Fibroblast of the conjunctiva (primary cell): ENCODE measurements around the gene LRRC8D.
A peak's percentile ranks its signal among the peaks of the same experiment; 100 is the strongest.
"Not testable (repeated sequence)": the region's sequence is repeated elsewhere in the genome, so short reads cannot be mapped to it uniquely, and the experiment has no call there.

Source experiments
- DNase-seq: peaks from one replicate; pipeline ENCODE4 v3.0.0-alpha.2; 2010; ENCODE audit warnings: low read depth

The LRRC8D gene

GRCh38 chr1:89820422-89821321 is at the start of gene LRRC8D:
TSS of gene LRRC8D (plus strand) at chr1:89821032. CDS start at chr1:89933069, 112,037 bp downstream.
- DNase-seq, result peak; percentile 23

GRCh38 chr1:89771991-89772560 is 48.8 kb upstream of the LRRC8D start:
- no peak for DNase-seq

GRCh38 chr1:89776104-89776503 is 44.7 kb upstream of the LRRC8D start:
- not testable (repeated sequence) for DNase-seq

GRCh38 chr1:89777271-89777670 is 43.6 kb upstream of the LRRC8D start:
- DNase-seq, result not testable (repeated sequence)

GRCh38 chr1:89779151-89779940 is 41.5 kb upstream of the LRRC8D start:
- DNase-seq, result no peak

GRCh38 chr1:89780721-89781120 is 40.1 kb upstream of the LRRC8D start:
- peak; percentile 41 for DNase-seq

- DNase-seq, result no peak
Measured at GRCh38 chr1:89781494-89782126, 39.2 kb upstream of the LRRC8D start.

- no peak for DNase-seq
Measured at GRCh38 chr1:89786628-89787214, 34.1 kb upstream of the LRRC8D start.

GRCh38 chr1:89790592-89790991 is 30.2 kb upstream of the LRRC8D start:
- no peak for DNase-seq

- DNase-seq, result no peak
Measured at GRCh38 chr1:89791064-89791726, 29.6 kb upstream of the LRRC8D start.

- DNase-seq, result no peak
Measured at GRCh38 chr1:89794406-89794805, 26.4 kb upstream of the LRRC8D start.

GRCh38 chr1:89795571-89795970 is 25.3 kb upstream of the LRRC8D start:
- not testable (repeated sequence) for DNase-seq

- not testable (repeated sequence) for DNase-seq
Measured at GRCh38 chr1:89797876-89798275, 23.0 kb upstream of the LRRC8D start.

- DNase-seq, result no peak
Measured at GRCh38 chr1:89799495-89799894, 21.3 kb upstream of the LRRC8D start.

- no peak for DNase-seq
Measured at GRCh38 chr1:89800022-89800655, 20.7 kb upstream of the LRRC8D start.

GRCh38 chr1:89800718-89801117 is 20.1 kb upstream of the LRRC8D start:
- DNase-seq, result no peak

- no peak for DNase-seq
Measured at GRCh38 chr1:89802051-89802450, 18.8 kb upstream of the LRRC8D start.

GRCh38 chr1:89802841-89803240 is 18.0 kb upstream of the LRRC8D start:
- no peak for DNase-seq

- DNase-seq, result peak; percentile 78
Measured at GRCh38 chr1:89804642-89805237, 16.1 kb upstream of the LRRC8D start.

GRCh38 chr1:89806616-89807015 is 14.2 kb upstream of the LRRC8D start:
- DNase-seq, result no peak
